VCaP (cell line): ENCODE results near the gene NRGN.
A peak's percentile ranks its signal among the peaks of the same experiment; 100 is the strongest.

Source experiments
- H3K27ac ChIP-seq: fragments of 450-650 bp; 2 replicates; pipeline ENCODE4 v1.5.1; 2017
- CTCF ChIP-seq: fragments of 450-650 bp; conservative IDR thresholded peaks from 2 replicates; pipeline ENCODE4 v1.5.1; 2017; ENCODE audit warnings: mild to moderate bottlenecking, moderate library complexity

The NRGN gene

GRCh38 chr11:124748100-124748418 lies 8.3 kb downstream of the NRGN start:
- no peak overlapping the region for H3K27ac ChIP-seq
- TF ChIP-seq CTCF = no peak

GRCh38 chr11:124748481-124749343 lies 9.0 kb downstream of the NRGN start:
- H3K27ac ChIP-seq = no peak overlapping the region
- TF ChIP-seq CTCF = no peak

DNA sequence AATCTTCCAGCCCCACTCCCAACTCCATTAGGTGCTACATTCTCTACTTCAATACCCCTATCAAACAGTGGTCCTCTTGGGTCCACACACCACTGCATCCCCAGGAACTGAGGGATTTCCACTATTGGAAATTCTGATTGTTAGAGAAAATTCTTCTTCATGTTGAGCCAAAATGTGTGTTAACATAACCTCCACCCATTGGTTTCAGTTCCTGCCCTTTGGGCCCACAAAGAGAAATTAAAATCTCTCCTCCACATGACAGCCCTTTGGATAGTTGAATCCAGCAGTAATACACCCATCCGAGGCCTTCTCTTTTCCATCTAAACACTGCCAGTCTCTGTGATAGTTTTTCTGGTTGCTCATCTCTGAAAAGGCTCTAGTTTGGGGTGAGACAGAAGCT lies 10.2 kb downstream of the NRGN start:
- H3K27ac ChIP-seq = no peak overlapping the region
- no peak for TF ChIP-seq CTCF

- no peak for TF ChIP-seq CTCF
These were observed 11.6 kb downstream of the NRGN start for GRCh38 chr11:124751391-124751740.

GRCh38 chr11:124751741-124752470 lies 12.2 kb downstream of the NRGN start, which contains the start of gene VSIG2:
VSIG2 (minus strand) TSS chr11:124752255; CDS start chr11:124752137, 118 bp downstream.
- no peak for TF ChIP-seq CTCF
- peak within 1 kb of the TSS; percentile 8; the same call in 1 of the 2 replicates for H3K27ac ChIP-seq

More at GRCh38 chr11:124751391-124751740, 11.6 kb downstream of the NRGN start:
- no peak overlapping the region for H3K27ac ChIP-seq

DNA sequence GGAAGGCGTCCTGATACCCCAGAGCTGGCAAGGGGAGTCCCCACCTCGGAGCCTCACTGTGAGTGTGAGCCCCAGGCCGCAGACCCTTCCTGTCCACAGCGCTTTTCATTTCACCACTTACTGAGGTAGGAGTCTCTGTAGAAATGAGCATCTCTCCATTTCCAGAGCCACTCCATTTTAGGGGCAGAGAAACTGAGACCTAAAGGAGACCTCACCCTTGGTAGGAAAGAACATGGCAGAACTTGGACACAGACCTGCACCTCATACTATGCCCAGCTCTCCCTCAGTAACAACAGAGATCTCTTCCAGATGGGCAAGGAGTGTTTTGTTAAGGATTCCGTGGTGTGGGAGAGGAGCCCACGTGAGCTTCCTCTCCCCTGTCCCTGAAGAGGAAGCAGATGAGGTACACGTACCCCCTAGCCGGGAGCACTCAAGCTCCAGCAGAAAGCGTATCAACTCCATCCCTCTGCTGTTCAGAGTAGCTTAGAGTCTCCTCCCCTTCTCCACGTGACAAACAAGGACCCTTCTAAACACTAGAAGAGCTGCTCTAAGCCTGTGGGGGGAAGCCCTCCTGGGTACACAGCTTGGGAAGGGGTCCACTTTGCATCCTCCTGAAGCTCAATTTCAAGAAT lies 12.8 kb downstream of the NRGN start:
- H3K27ac ChIP-seq = peak overlapping the region; percentile 8; the same call in 1 of the 2 replicates
- no peak for TF ChIP-seq CTCF

GRCh38 chr11:124753205-124753604 lies 13.5 kb downstream of the NRGN start:
- no peak for TF ChIP-seq CTCF
- H3K27ac ChIP-seq = peak overlapping the region; percentile 8; the same call in 1 of the 2 replicates
